Left hindlimb (tissue), 1 donor: ENCODE data around the gene ARHGAP26.
"Not testable (repeated sequence)": the region's sequence is repeated elsewhere in the genome, so short reads cannot be mapped to it uniquely, and the experiment has no call there.

Experiments used
- DNase-seq: peaks from one replicate; pipeline ENCODE4 v3.0.0-alpha.2; 2018

The ARHGAP26 gene

DNA sequence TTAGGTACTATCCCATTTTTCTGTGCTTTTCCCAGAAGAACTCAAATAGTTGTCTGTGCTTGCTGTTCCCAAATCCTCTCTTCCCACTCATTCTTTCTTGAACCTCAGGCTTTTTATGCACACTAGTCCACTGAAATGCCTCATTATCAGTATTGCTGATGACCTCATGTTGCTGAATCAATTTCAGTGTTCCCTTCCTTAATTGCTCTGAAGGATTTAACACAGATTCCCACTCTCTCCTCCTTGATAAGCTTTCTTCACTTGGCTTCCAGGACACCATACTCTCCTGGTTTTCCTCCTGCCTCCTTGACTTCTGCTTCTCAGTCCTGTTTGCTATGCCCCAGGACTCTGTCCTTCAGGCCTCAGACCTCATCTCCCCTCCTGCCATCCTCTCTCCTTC, 298.5 kb downstream of the ARHGAP26 start:
- DNase-seq, result no peak

- no peak for DNase-seq
Measured at GRCh38 chr5:143071927-143072326, 301.8 kb downstream of the ARHGAP26 start.

DNA sequence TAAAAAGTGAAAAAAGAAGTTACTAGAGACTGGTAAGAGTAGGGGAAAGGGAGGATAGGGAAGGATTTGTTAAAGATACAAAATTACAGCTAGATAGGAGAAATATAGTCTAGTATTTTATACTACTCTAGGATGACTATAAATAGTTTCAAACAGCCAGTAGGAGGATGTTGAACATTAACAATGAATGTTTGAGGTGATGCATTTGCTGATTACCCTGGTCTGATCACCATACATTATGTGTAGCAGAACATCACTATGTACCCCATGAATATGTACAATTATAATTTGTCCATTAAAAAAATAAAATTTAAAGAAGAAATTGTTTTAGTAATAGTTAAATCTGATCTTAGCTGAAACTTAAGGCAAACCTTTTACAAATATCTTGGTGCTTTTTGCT, 302.6 kb downstream of the ARHGAP26 start:
- no peak for DNase-seq

GRCh38 chr5:143073766-143074165, 303.6 kb downstream of the ARHGAP26 start:
- DNase-seq, result no peak

DNA sequence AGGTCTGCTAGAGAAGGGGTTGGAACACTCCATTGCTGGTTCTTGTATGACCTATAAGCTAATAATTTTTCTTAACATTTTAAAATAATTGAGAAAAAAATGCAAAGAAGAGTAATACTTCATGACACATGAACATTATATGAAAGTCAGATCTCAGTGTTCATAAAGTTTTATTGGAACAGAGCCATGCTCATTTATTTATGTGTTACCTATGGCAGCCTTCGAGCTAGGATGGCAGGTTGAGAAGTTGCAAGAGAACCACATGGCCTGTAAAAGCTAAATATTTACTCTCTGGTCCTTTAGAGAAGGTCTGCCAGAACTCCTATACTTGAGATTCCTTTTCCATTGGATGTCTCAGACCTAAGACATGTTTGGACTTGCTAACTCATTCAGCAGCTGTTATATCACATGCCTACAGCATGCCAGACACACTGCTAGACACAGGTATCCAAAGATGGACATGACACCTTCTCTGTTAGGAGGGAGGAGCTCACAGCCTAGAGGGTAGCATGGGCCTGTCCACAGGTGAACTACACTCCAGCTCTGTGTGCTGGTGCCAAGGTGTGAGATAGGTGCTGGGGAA, 304.3 kb downstream of the ARHGAP26 start:
- DNase-seq, result no peak

DNA sequence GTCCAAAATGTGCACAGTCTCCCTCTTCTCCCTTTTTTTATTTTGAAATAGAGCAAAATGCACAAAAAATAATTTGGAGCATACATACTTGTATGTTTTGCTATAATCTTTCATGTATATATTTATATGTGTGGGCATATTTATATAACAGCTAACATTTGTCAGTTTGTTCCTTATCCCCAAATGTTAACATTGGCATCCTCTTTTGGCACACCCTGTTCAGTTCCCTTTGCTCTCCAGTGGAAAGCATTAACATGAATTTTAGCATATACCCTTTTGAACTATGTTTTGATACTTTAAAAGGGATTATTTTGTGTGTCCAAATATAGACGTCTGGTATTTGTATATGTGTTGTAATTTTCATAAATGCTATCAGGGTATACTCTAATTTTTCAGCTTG, 306.2 kb downstream of the ARHGAP26 start:
- DNase-seq, result no peak

- DNase-seq, result no peak
Measured at GRCh38 chr5:143077453-143078103, 307.4 kb downstream of the ARHGAP26 start.

DNA sequence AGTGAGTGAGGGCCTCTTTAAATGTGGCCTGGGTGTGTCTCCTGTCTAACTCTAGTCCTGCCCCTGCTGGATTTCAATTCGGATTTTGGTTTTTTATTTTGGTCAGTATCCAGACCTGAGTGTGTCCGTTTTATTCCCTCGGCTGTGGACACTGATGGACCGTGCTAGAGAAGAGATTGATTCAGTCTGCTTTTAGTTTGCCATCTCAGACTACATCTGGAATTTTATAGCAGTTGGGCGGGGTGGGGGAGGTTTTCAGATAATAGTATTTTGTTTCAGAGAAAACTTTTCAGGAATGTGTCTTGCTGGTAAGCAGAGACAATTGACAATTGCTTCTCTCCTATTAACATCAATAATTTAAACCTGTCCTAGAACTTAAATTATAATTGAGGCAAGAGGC, 308.1 kb downstream of the ARHGAP26 start:
- DNase-seq, result no peak

- DNase-seq, result no peak
Measured at GRCh38 chr5:143078971-143079370, 308.8 kb downstream of the ARHGAP26 start.

- no peak for DNase-seq
Measured at GRCh38 chr5:143080407-143080806, 310.2 kb downstream of the ARHGAP26 start.

DNA sequence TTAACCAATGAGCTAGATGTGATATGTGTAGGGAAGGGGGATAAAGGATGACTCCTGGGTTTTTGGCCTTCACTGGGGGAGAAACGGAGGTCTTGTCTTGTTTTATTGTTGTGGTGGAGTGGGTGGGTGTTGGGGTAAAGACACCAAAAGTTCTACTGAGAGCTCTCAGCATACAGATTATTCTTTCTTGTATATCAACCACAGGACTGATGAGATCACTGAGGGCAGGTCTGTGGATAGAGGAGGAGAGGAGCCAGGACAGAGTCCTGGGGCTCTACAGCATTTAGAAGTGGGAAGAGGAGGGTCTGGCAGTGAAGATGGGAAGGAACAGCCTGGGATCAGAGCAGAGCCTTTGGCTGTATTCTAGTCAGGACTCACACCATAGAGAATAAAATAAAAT, 310.8 kb downstream of the ARHGAP26 start:
- DNase-seq, result no peak

DNA sequence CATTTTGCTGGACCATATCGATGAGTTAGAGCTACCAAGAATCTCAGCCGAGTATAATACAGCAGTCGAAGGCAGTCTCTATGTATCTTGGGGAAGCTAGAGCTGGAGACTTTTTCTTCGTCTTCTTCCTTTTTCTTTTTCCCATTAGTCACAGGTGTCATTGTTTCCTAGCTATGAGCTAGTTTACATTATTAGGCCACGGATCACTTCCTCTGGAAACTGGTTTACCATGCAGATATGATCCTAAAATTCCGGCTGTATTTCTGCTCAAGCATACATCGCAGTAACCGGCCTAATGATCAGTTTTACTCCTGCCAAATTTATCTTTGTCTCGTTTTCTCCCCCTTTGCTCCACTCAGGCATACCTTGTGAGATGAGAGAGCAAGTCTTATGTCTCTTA, 312.8 kb downstream of the ARHGAP26 start:
- no peak for DNase-seq

GRCh38 chr5:143084407-143084806, 314.2 kb downstream of the ARHGAP26 start:
- no peak for DNase-seq

DNA sequence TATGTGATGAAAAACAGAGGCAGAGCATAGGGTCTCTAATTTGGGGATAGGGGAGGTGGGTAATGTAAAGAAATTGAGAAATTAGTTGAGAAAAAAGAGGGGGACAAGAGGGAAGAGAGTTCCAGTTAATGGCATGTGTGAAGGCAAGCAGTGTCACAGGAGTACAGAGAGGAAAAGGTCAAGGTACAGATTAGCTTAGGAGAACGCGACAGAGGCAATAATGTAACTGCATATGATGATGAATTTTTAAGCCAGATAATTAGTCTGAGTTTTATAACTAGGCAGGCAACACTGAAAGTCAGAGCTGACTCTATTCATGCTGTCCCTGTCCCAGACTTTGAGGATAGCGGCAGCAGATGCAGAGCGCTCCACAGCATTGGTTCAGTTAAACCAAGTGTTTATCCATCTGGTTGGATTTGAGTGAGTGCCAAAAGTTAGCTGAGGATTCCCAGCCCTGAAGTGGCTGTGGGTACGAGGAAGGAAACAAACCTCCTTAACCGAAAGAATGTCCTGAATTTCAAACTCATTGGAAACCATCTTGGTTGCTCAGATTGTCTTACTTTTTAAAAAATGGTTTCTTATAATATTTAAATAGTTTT, 315.2 kb downstream of the ARHGAP26 start:
- no peak for DNase-seq

- no peak for DNase-seq
Measured at GRCh38 chr5:143086546-143086907, 316.4 kb downstream of the ARHGAP26 start.

DNA sequence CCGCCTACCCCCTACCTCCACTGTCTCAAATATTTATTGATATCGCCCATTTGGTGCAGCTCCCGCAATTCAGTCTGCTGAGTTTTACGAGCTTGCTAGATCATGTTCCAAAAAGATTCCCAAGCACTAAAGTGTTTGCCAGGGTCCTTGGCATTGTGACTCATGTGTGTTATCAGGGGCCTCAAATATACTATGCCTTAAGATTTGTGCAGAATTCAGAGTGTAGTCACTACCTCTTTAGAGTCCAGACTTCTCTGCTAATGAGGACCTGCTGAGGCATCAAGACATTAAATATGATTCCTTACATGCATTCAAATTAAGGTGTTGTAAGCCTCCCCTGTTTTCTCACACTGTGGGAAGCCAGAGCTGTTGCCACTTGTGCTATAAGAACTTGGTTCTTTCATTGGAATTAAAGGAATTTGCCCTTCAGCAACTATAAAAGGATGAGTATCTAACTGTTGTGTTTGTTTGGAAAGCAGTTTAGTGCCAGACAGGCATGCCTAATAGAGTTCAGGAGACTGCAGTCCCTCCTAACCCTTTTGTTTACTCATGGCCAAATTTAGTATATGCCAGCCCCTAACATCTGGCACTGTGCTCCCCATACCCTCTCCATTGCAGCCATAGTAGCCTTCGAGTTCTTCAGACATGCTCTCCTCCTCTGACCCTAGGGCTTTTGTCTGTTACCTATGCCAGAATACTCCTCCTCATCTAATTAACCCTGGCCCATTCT, 316.9 kb downstream of the ARHGAP26 start:
- DNase-seq, result no peak

DNA sequence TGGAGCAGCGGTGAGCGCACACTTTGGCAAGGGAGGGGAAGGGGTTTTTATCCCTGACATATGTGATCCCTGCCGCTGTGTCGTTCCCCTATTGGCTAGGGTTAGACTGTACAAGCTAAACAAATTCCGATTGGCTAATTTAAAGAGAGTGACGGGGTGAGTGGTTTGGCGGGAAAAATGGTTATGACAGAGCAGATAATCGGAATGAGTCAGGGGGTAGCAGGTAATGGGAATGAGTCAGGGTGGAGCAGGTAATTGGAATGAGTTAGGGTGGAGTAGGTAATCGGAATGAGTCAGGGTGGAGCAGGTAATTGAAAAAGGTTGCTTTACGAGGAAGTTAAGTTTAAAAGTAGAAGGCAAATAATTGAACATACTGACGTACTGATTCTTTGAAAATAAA, 318.5 kb downstream of the ARHGAP26 start:
- not testable (repeated sequence) for DNase-seq

DNA sequence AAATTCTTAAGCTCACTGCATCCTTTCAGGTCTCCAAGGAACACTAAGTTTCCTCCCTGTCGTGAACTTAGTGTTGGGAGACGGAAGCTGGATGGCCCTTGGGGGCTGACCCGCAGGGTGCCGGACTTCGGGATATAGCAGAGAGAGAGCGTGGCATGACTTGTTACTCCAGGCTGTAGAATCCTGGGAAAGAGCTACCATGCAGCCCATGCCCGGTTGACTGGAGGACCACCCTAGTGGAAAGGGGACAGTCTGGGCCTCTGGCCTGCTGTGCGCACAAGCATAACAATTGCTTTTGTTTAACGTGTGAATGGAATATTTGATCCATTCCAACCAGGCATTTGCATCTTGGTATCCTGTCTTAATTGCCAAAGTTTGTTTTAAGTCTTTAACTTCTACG, 319.9 kb downstream of the ARHGAP26 start:
- DNase-seq, result not testable (repeated sequence)

- DNase-seq, result not testable (repeated sequence)
Measured at GRCh38 chr5:143092711-143093451, 322.7 kb downstream of the ARHGAP26 start.

- DNase-seq, result no peak
Measured at GRCh38 chr5:143093452-143094086, 323.4 kb downstream of the ARHGAP26 start.

DNA sequence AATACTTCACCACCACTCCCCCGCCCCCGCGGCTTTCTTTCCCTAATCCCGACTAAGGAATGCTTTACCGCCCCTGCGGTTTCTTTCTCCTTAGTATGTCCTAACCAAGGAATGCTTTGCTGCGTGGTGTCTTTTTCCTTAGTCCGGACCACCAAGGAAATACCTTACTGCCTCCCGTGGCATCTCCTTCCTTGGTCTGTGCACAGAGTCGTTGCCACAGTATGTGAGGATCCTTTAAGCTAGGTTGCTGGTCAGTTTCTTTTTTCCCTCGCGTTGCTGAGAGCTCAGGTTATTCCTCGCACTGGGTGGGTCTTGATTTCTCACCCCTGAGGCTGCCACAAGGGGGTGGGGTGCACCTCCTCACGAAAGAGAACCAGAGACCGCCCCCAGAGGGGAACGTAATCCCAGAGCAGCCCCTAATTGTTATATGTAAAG, 323.9 kb downstream of the ARHGAP26 start:
- DNase-seq, result no peak

DNA sequence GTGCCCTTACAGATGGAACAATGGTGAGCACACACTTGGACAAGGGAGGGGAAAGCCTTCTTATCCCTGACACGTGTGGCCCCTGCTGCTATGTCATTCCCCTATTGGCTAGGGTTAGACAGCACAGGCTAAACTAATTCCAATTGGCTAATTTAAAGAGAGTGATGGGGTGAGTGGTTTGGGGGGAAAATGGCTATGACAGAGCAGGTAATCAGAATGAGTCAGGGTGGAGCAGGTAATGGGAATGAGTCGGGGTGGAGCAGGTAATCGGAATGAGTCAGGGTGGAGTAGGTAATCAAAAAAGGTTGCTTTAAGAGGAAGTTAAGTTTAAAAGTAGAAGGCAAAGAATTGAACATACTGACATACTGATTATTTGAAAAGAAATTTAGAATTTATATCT, 324.4 kb downstream of the ARHGAP26 start:
- DNase-seq, result not testable (repeated sequence)

GRCh38 chr5:143101121-143101520, 330.9 kb downstream of the ARHGAP26 start:
- DNase-seq, result no peak
